ENCODE measurements around the gene LRTM2.

LRTM2 gene

GRCh38 chr12:1842183-1842904 is 22.0 kb downstream of the LRTM2 start:
- H3K4me3 ChIP-seq (replicated peaks; ENCODE audit: low read depth, low read length): no peak overlapping the region
- DNase-seq (ENCODE audit: extremely low read depth, insufficient read length): no peak
- TF ChIP-seq CTCF (IDR thresholded peaks at IDR 0.05; ENCODE audit: insufficient read depth, low read length, poor library complexity, severe bottlenecking): no peak
- H3K27me3 ChIP-seq (replicated peaks; ENCODE audit: control insufficient read depth, insufficient read depth, low read length): peaks cover 4% of the 10 kb centered on the region; the same call in 1 of the 2 replicates
- no peaks in the 10 kb centered on the region for H3K36me3 ChIP-seq (ENCODE audit: control insufficient read depth, insufficient read depth, low read length)

GRCh38 chr12:1842905-1843640 is 22.7 kb downstream of the LRTM2 start:
- Histone ChIP-seq H3K36me3 (ENCODE audit: control insufficient read depth, insufficient read depth, low read length) (no peaks in the 10 kb centered on the region), H3K27me3 (replicated peaks; ENCODE audit: control insufficient read depth, insufficient read depth, low read length) (peaks cover 4% of the 10 kb centered on the region; the same call in 1 of the 2 replicates), H3K4me3 (replicated peaks; ENCODE audit: low read depth, low read length) (no peak overlapping the region)
- no peak for TF ChIP-seq CTCF (IDR thresholded peaks at IDR 0.05; ENCODE audit: insufficient read depth, low read length, poor library complexity, severe bottlenecking)
- DNase-seq (ENCODE audit: extremely low read depth, insufficient read length): no peak

GRCh38 chr12:1843641-1844005 is 23.3 kb downstream of the LRTM2 start:
- no peak for TF ChIP-seq CTCF (IDR thresholded peaks at IDR 0.05; ENCODE audit: insufficient read depth, low read length, poor library complexity, severe bottlenecking)
- no peaks in the 10 kb centered on the region for H3K36me3 ChIP-seq (ENCODE audit: control insufficient read depth, insufficient read depth, low read length)
- peaks cover 4% of the 10 kb centered on the region; the same call in 1 of the 2 replicates for H3K27me3 ChIP-seq (replicated peaks; ENCODE audit: control insufficient read depth, insufficient read depth, low read length)
- no peak overlapping the region for H3K4me3 ChIP-seq (replicated peaks; ENCODE audit: low read depth, low read length)
- no peak for DNase-seq (ENCODE audit: extremely low read depth, insufficient read length)

- no peaks in the 10 kb centered on the region for H3K36me3 ChIP-seq (ENCODE audit: control insufficient read depth, insufficient read depth, low read length)
- no peak for TF ChIP-seq CTCF (IDR thresholded peaks at IDR 0.05; ENCODE audit: insufficient read depth, low read length, poor library complexity, severe bottlenecking)
- peaks cover 4% of the 10 kb centered on the region; the same call in 1 of the 2 replicates for H3K27me3 ChIP-seq (replicated peaks; ENCODE audit: control insufficient read depth, insufficient read depth, low read length)
- H3K4me3 ChIP-seq (replicated peaks; ENCODE audit: low read depth, low read length): no peak overlapping the region
- DNase-seq (ENCODE audit: extremely low read depth, insufficient read length): no peak
Observed at GRCh38 chr12:1844223-1844622, 23.9 kb downstream of the LRTM2 start.

GRCh38 chr12:1844661-1845409 is 24.5 kb downstream of the LRTM2 start:
- DNase-seq (ENCODE audit: extremely low read depth, insufficient read length): no peak
- Histone ChIP-seq H3K27me3 (replicated peaks; ENCODE audit: control insufficient read depth, insufficient read depth, low read length) (peaks cover 4% of the 10 kb centered on the region; the same call in 1 of the 2 replicates), H3K4me3 (replicated peaks; ENCODE audit: low read depth, low read length) (no peak overlapping the region), H3K36me3 (ENCODE audit: control insufficient read depth, insufficient read depth, low read length) (no peaks in the 10 kb centered on the region)
- TF ChIP-seq CTCF (IDR thresholded peaks at IDR 0.05; ENCODE audit: insufficient read depth, low read length, poor library complexity, severe bottlenecking): no peak
